CD4-positive, CD25-positive, alpha-beta regulatory T cell (primary cell): ENCODE results near the gene EMP2. TPM values are rescaled to one million over a fixed set of nuclear protein-coding genes. Genes with fewer than 3 reads are reported as not detected.
A peak's percentile ranks its signal among the peaks of the same experiment; 100 is the strongest.

Source experiments
- ATAC-seq, 2 donors: fragments of 150-1000 bp; cut with Tn5 transposase; one replicate each; pipeline ENCODE4 v1.10.0; 2021; ENCODE audit warnings: low read depth in 2 of 2, moderate number of reproducible peaks in 2 of 2, moderate library complexity in 1 of 2
- DNase-seq, 3 donors: peaks; one replicate each; pipeline versions ENCODE4 v3.0.0 to v3.0.0-alpha.2; 2012 to 2022; ENCODE audit warnings: mixed read lengths in 1 of 3
- H3K27ac ChIP-seq: one replicate; pipeline ENCODE4 v1.7.0; 2013; ENCODE audit warnings: mild to moderate bottlenecking, low read length; ENCODE audit not compliant: insufficient read depth, poor library complexity, severe bottlenecking
- H3K27me3 ChIP-seq: one replicate; pipeline ENCODE4 v1.7.0; 2013; ENCODE audit warnings: low read length; ENCODE audit not compliant: control insufficient read depth, insufficient read depth
- H3K36me3 ChIP-seq: one replicate; pipeline ENCODE4 v1.7.0; 2013; ENCODE audit warnings: mild to moderate bottlenecking, low read length, moderate library complexity; ENCODE audit not compliant: control insufficient read depth, insufficient read depth
- H3K4me1 ChIP-seq: 2 replicates; pipeline ENCODE4 v1.7.0; 2013; ENCODE audit warnings: mild to moderate bottlenecking, low read length; ENCODE audit not compliant: insufficient read depth, control insufficient read depth, poor library complexity, severe bottlenecking
- H3K4me3 ChIP-seq: one replicate; pipeline ENCODE4 v1.7.0; 2013; ENCODE audit warnings: low read depth, mild to moderate bottlenecking, low read length, moderate library complexity
- H3K9me3 ChIP-seq, 2 experiments: 1 replicate in 1 of 2; 2 replicates in 1 of 2; pipeline ENCODE4 v1.7.0; 2013; ENCODE audit warnings: low read length in 2 of 2, mild to moderate bottlenecking in 1 of 2, moderate library complexity in 1 of 2; ENCODE audit not compliant: control insufficient read depth in 2 of 2
- H3K27ac Mint-ChIP-seq, 3 donors: one replicate each; pipeline ENCODE4 v1.8.0; 2020 to 2022; ENCODE audit warnings: mild to moderate bottlenecking in 3 of 3, mixed read lengths in 3 of 3, moderate library complexity in 2 of 3
- H3K27me3 Mint-ChIP-seq: one replicate; pipeline ENCODE4 v1.8.0; 2022; ENCODE audit warnings: mild to moderate bottlenecking, mixed read lengths
- H3K36me3 Mint-ChIP-seq: one replicate; pipeline ENCODE4 v1.8.0; 2020; ENCODE audit warnings: mixed read lengths
- H3K4me1 Mint-ChIP-seq, 4 donors: one replicate each; pipeline ENCODE4 v1.8.0; 2020 to 2022; ENCODE audit warnings: mixed read lengths in 4 of 4, mild to moderate bottlenecking in 1 of 4
- H3K4me3 Mint-ChIP-seq, 4 donors: one replicate each; pipeline ENCODE4 v1.8.0; 2020 to 2022; ENCODE audit warnings: mild to moderate bottlenecking in 4 of 4, mixed read lengths in 4 of 4, moderate library complexity in 3 of 4
- H3K9me3 Mint-ChIP-seq, 7 donors: one replicate each; pipeline ENCODE4 v1.8.0; 2020 to 2022; ENCODE audit warnings: mixed read lengths in 7 of 7, mild to moderate bottlenecking in 3 of 7, moderate library complexity in 2 of 7
- polyA plus RNA-seq, 4 donors: library from polyadenylated mRNA; unstranded; fragments of 300-500 nt; fragmentation: Illumina TruSeq; gene quantifications; one replicate each; pipeline ENCODE4 v1.2.3, GENCODE V29; 2021
- total RNA-seq: library from RNA; stranded (reverse); gene quantifications from one replicate; pipeline ENCODE4 v1.2.3, GENCODE V29; 2022

EMP2 gene
- total RNA-seq (not detected), polyA plus RNA-seq (not detected)

- no peaks in the 10 kb centered on the region for H3K36me3 Mint-ChIP-seq
- peaks cover 54% of the 10 kb centered on the region for H3K27me3 Mint-ChIP-seq
- Histone ChIP-seq H3K36me3 (no peaks in the 10 kb centered on the region), H3K4me3 (no peak within 1 kb of the TSS), H3K9me3 (no peaks in the 10 kb centered on the region), H3K4me1 (no peaks in the 10 kb centered on the region), H3K27ac (no peak within 1 kb of the TSS), H3K27me3 (peaks cover 2% of the 10 kb centered on the region)
- H3K9me3 Mint-ChIP-seq, result peaks cover 0 to 4% (median 0%) of the 10 kb centered on the region in 7 donors
- ATAC-seq (no peak), DNase-seq (no peak)
- peaks cover 0 to 2% (median 0%) of the 10 kb centered on the region in 4 donors for H3K4me1 Mint-ChIP-seq
- H3K4me3 Mint-ChIP-seq, result peak within 1 kb of the TSS in 1 of 4 donors; percentile 19
- no peak within 1 kb of the TSS for H3K27ac Mint-ChIP-seq
Measured at GRCh38 chr16:10579965-10580882, at the start of gene EMP2. TSS of gene EMP2 (minus strand) at chr16:10580598. CDS start at chr16:10547617, 32,981 bp downstream.

- H3K36me3 Mint-ChIP-seq, result no peaks in the 10 kb centered on the region
Measured at GRCh38 chr16:10629592-10629963, 49.2 kb upstream of the EMP2 start.

GRCh38 chr16:10625595-10626357 is 45.4 kb upstream of the EMP2 start:
- no peaks in the 10 kb centered on the region for H3K9me3 ChIP-seq
- H3K27me3 ChIP-seq, result no peaks in the 10 kb centered on the region
- no peaks in the 10 kb centered on the region for H3K4me1 Mint-ChIP-seq
- H3K27me3 Mint-ChIP-seq, result peaks cover 12% of the 10 kb centered on the region
- H3K27ac Mint-ChIP-seq, result no peak overlapping the region
- H3K27ac ChIP-seq, result no peak overlapping the region
- H3K4me3 ChIP-seq, result no peak overlapping the region
- H3K36me3 Mint-ChIP-seq, result no peaks in the 10 kb centered on the region
- no peaks in the 10 kb centered on the region for H3K4me1 ChIP-seq
- no peak overlapping the region for H3K4me3 Mint-ChIP-seq
- no peaks in the 10 kb centered on the region for H3K36me3 ChIP-seq
- peaks cover 0 to 2% (median 0%) of the 10 kb centered on the region in 7 donors for H3K9me3 Mint-ChIP-seq
- ATAC-seq (no peak), DNase-seq (no peak)

More at GRCh38 chr16:10629592-10629963, 49.2 kb upstream of the EMP2 start:
- no peaks in the 10 kb centered on the region for H3K9me3 ChIP-seq
- Mint-ChIP-seq H3K4me1 (no peaks in the 10 kb centered on the region), H3K27ac (no peak overlapping the region), H3K9me3 (peaks cover 0 to 4% (median 0%) of the 10 kb centered on the region in 7 donors), H3K4me3 (no peak overlapping the region), H3K27me3 (peaks cover 5% of the 10 kb centered on the region)
- H3K27ac ChIP-seq, result no peak overlapping the region
- no peak overlapping the region for H3K4me3 ChIP-seq
- DNase-seq (no peak), ATAC-seq (no peak)
- H3K27me3 ChIP-seq, result no peaks in the 10 kb centered on the region
- no peaks in the 10 kb centered on the region for H3K36me3 ChIP-seq
- no peaks in the 10 kb centered on the region for H3K4me1 ChIP-seq

GRCh38 chr16:10624527-10624926 is 44.1 kb upstream of the EMP2 start:
- no peak overlapping the region for H3K4me3 Mint-ChIP-seq
- no peak for ATAC-seq
- H3K9me3 ChIP-seq, result no peaks in the 10 kb centered on the region

GRCh38 chr16:10623059-10623458 is 42.7 kb upstream of the EMP2 start:
- no peak for DNase-seq
- H3K4me3 Mint-ChIP-seq, result no peak overlapping the region
- H3K9me3 Mint-ChIP-seq, result peaks cover 0 to 2% (median 0%) of the 10 kb centered on the region in 7 donors
- H3K4me1 Mint-ChIP-seq, result peaks cover 0 to 2% (median 0%) of the 10 kb centered on the region in 4 donors
- no peak for ATAC-seq
- H3K36me3 ChIP-seq, result no peaks in the 10 kb centered on the region
- no peaks in the 10 kb centered on the region for H3K9me3 ChIP-seq
- no peak overlapping the region for H3K4me3 ChIP-seq
- H3K36me3 Mint-ChIP-seq, result no peaks in the 10 kb centered on the region
- H3K4me1 ChIP-seq, result no peaks in the 10 kb centered on the region
- H3K27me3 ChIP-seq, result no peaks in the 10 kb centered on the region
- H3K27ac ChIP-seq, result no peak overlapping the region
- H3K27me3 Mint-ChIP-seq, result peaks cover 25% of the 10 kb centered on the region
- H3K27ac Mint-ChIP-seq, result no peak overlapping the region

More at GRCh38 chr16:10624527-10624926, 44.1 kb upstream of the EMP2 start:
- peaks cover 20% of the 10 kb centered on the region for H3K27me3 Mint-ChIP-seq
- DNase-seq, result no peak
- no peak overlapping the region for H3K27ac Mint-ChIP-seq
- Histone ChIP-seq H3K4me3 (no peak overlapping the region), H3K4me1 (no peaks in the 10 kb centered on the region), H3K36me3 (no peaks in the 10 kb centered on the region), H3K27me3 (no peaks in the 10 kb centered on the region), H3K27ac (no peak overlapping the region)
- H3K36me3 Mint-ChIP-seq, result no peaks in the 10 kb centered on the region
- no peaks in the 10 kb centered on the region for H3K4me1 Mint-ChIP-seq
- H3K9me3 Mint-ChIP-seq, result peaks cover 0 to 2% (median 0%) of the 10 kb centered on the region in 7 donors

GRCh38 chr16:10622036-10622921 is 41.9 kb upstream of the EMP2 start:
- H3K36me3 Mint-ChIP-seq, result no peaks in the 10 kb centered on the region
- Histone ChIP-seq H3K27ac (no peak overlapping the region), H3K27me3 (peaks cover 3% of the 10 kb centered on the region), H3K4me3 (no peak overlapping the region), H3K36me3 (no peaks in the 10 kb centered on the region), H3K9me3 (no peaks in the 10 kb centered on the region), H3K4me1 (no peaks in the 10 kb centered on the region)
- H3K27ac Mint-ChIP-seq, result no peak overlapping the region
- DNase-seq (no peak), ATAC-seq (no peak)
- peaks cover 0 to 2% (median 0%) of the 10 kb centered on the region in 7 donors for H3K9me3 Mint-ChIP-seq
- peaks cover 0 to 2% (median 0%) of the 10 kb centered on the region in 4 donors for H3K4me1 Mint-ChIP-seq
- H3K27me3 Mint-ChIP-seq, result peaks cover 25% of the 10 kb centered on the region
- no peak overlapping the region for H3K4me3 Mint-ChIP-seq
